ENCODE measurements around the gene ARHGEF33. TPM values are rescaled to one million over a fixed set of nuclear protein-coding genes. Genes with fewer than 3 reads are reported as not detected.

The ARHGEF33 gene
- total and polyA plus RNA-seq, 2 experiments from 2014 or later: 0.10 to 1.8 TPM

GRCh38 chr2:38863061-38863695, 26.5 kb upstream of the ARHGEF33 start:
- Histone ChIP-seq H4K20me1 (replicated peaks; ENCODE audit: insufficient read depth) (0 out of 2 replicates have a peak, but pooled peaks cover 3% of the 10 kb centered on the region), H3K27me3 (ENCODE audit: insufficient read depth) (no peaks in the 10 kb centered on the region), H3K4me2 (no peak overlapping the region), H3K27ac (ENCODE audit: low read depth) (no peak overlapping the region), H3K4me1 (ENCODE audit: insufficient read depth) (no peaks in the 10 kb centered on the region), H3K9me2 (ENCODE audit: insufficient read depth) (no peaks in the 10 kb centered on the region), H2AFZ (no peak overlapping the region), H3K4me3 (no peak overlapping the region), H3K36me3 (ENCODE audit: insufficient read depth) (peaks cover 20% of the 10 kb centered on the region; the same call in 1 of the 2 replicates), H3F3A (replicated peaks; ENCODE audit: low read depth) (no peaks in the 10 kb centered on the region), H3K79me2 (replicated peaks; ENCODE audit: insufficient read depth) (no peaks in the 10 kb centered on the region)
- no peaks in the 10 kb centered on the region for H3K27me3 Mint-ChIP-seq (ENCODE audit: insufficient read depth, low read depth, poor library complexity)
- ATAC-seq (no peak), DNase-seq (ENCODE audit: low spot score) (no peak)
- no peak for TF ChIP-seq CREB1 (CRISPR knock-in tag; IDR thresholded peaks at IDR 0.05; ENCODE audit: low read depth)
- no peak for TF ChIP-seq NANOG (IDR thresholded peaks at IDR 0.05; ENCODE audit: borderline replicate concordance)
- TF ChIP-seq ZNF331 (CRISPR knock-in tag; IDR thresholded peaks at IDR 0.05; ENCODE audit: low read depth): no peak
- no peak for TF ChIP-seq REST (IDR thresholded peaks at IDR 0.05; ENCODE audit: unreplicated experiment)
- no peak for TF ChIP-seq STAT1 (IDR thresholded peaks at IDR 0.05; ENCODE audit: unreplicated experiment)
- TF ChIP-seq POLR2AphosphoS5 (IDR thresholded peaks at IDR 0.05; ENCODE audit: low read depth): no peak
- no peak for TF ChIP-seq EZH2 (IDR thresholded peaks at IDR 0.05; ENCODE audit: low read depth, unreplicated experiment)
- TF ChIP-seq JUNB (IDR thresholded peaks at IDR 0.05; ENCODE audit: unreplicated experiment): no peak
- TF ChIP-seq ZNF462 (CRISPR knock-in tag; IDR thresholded peaks at IDR 0.05): no peak
- TF ChIP-seq ZNF114 (CRISPR knock-in tag; IDR thresholded peaks at IDR 0.05): no peak
- TF ChIP-seq CTCF (conservative IDR thresholded peaks at IDR 0.05; ENCODE audit: low read depth in 2 of 2): no peak
- TF ChIP-seq ETS1 (IDR thresholded peaks at IDR 0.05): no peak
- TF ChIP-seq EZH2phosphoT487 (IDR thresholded peaks at IDR 0.05; ENCODE audit: unreplicated experiment): no peak
- no peaks in the 10 kb centered on the region for H3K9me3 Mint-ChIP-seq
- H3K36me3 Mint-ChIP-seq (ENCODE audit: low read depth): peaks cover 38% of the 10 kb centered on the region
- H3K4me1 Mint-ChIP-seq: no peaks in the 10 kb centered on the region
- no peak overlapping the region for H3K27ac Mint-ChIP-seq
- H3K4me3 Mint-ChIP-seq: no peak overlapping the region

All from GM23338 (cell line).